ENCODE measurements around the gene HIC1. TPM values are rescaled to one million over a fixed set of nuclear protein-coding genes. Genes with fewer than 3 reads are reported as not detected.

The HIC1 gene
- total and polyA plus RNA-seq, 9 donors, result 3.9 to 108 (median 60.8) TPM

GRCh38 chr17:2082003-2082781 is 27.3 kb downstream of the HIC1 start:
- intact Hi-C loops (cut with DNase I), result no loop called here
- no peaks in the 10 kb centered on the region for H3K9me3 ChIP-seq
- no peak for TF ChIP-seq POLR2A (IDR thresholded peaks at IDR 0.05)
- TF ChIP-seq EP300 (IDR thresholded peaks at IDR 0.05), result no peak
- TF ChIP-seq, protein P1, sequence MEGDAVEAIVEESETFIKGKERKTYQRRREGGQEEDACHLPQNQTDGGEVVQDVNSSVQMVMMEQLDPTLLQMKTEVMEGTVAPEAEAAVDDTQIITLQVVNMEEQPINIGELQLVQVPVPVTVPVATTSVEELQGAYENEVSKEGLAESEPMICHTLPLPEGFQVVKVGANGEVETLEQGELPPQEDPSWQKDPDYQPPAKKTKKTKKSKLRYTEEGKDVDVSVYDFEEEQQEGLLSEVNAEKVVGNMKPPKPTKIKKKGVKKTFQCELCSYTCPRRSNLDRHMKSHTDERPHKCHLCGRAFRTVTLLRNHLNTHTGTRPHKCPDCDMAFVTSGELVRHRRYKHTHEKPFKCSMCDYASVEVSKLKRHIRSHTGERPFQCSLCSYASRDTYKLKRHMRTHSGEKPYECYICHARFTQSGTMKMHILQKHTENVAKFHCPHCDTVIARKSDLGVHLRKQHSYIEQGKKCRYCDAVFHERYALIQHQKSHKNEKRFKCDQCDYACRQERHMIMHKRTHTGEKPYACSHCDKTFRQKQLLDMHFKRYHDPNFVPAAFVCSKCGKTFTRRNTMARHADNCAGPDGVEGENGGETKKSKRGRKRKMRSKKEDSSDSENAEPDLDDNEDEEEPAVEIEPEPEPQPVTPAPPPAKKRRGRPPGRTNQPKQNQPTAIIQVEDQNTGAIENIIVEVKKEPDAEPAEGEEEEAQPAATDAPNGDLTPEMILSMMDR (IDR thresholded peaks at IDR 0.05), result no peak
- H3K27ac ChIP-seq, result peak overlapping the region; percentile 42 to 62
- no peaks in the 10 kb centered on the region for H3K36me3 ChIP-seq
- WGBS, 3 donors, result 66 to 78% (median 68%) methylated on average over 9 of the region's 9 CpGs
- peaks cover 21% of the 10 kb centered on the region for H3K4me1 ChIP-seq (ENCODE audit: insufficient read depth)
- H3K27me3 ChIP-seq, result no peaks in the 10 kb centered on the region
- no peak overlapping the region for H3K4me3 ChIP-seq
- DNase-seq, result no peak

DNA sequence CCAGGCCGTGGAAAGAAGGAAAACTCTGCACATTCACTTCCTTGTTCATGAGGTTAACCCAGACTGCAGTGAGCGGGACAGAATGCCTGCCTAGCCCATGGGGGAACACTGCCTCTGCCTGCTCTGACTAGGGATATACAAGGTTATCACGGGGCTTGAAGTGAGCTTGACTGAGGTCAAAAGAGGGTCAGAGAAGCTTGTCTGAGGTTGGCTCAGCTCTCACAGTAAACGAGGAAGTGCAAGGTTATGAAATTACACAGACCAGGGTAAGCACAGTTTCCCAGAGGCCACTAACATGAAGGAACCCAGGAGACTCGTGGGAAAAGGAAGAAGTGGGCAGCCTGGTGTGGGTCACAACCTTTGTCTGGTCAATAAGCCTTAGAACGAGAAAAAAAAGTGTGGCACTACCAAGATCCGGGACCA is 28.7 kb downstream of the HIC1 start:
- peaks cover 23% of the 10 kb centered on the region for H3K4me1 ChIP-seq (ENCODE audit: insufficient read depth)

GRCh38 chr17:2084036-2084765 is 29.3 kb downstream of the HIC1 start:
- Histone ChIP-seq H3K36me3 (no peaks in the 10 kb centered on the region), H3K4me3 (no peak overlapping the region), H3K27me3 (no peaks in the 10 kb centered on the region), H3K27ac (peak overlapping the region; percentile 47 to 62), H3K4me1 (ENCODE audit: insufficient read depth) (peaks cover 26% of the 10 kb centered on the region), H3K9me3 (no peaks in the 10 kb centered on the region)
- intact Hi-C loops (cut with DNase I), result no loop called here
- DNase-seq, result peak in 1 of 5 donors; percentile 52
- 51 to 65% (median 59%) methylated on average over 8 of the region's 8 CpGs for WGBS, 3 donors
- TF ChIP-seq EP300 (IDR thresholded peaks at IDR 0.05) (no peak), POLR2A (IDR thresholded peaks at IDR 0.05) (no peak)
- TF ChIP-seq, protein P1 (IDR thresholded peaks at IDR 0.05), result no peak

More for the DNA sequence above, 28.7 kb downstream of the HIC1 start:
- Histone ChIP-seq H3K27me3 (no peaks in the 10 kb centered on the region), H3K36me3 (no peaks in the 10 kb centered on the region), H3K4me3 (no peak overlapping the region), H3K27ac (peak overlapping the region; percentile 47 to 62), H3K9me3 (no peaks in the 10 kb centered on the region)
- 35 to 47% (median 39%) methylated on average over 7 of the region's 7 CpGs for WGBS, 3 donors
- TF ChIP-seq, protein P1 (IDR thresholded peaks at IDR 0.05), result no peak
- no peak for TF ChIP-seq POLR2A (IDR thresholded peaks at IDR 0.05)
- intact Hi-C loops (cut with DNase I), result no loop called here
- DNase-seq, result peak in 1 of 5 donors; percentile 43

GRCh38 chr17:2084766-2085647 is 30.1 kb downstream of the HIC1 start:
- H3K9me3 ChIP-seq, result no peaks in the 10 kb centered on the region
- peaks cover 27% of the 10 kb centered on the region for H3K4me1 ChIP-seq (ENCODE audit: insufficient read depth)
- intact Hi-C loops (cut with DNase I), result no loop called here
- peak; percentile 79 to 89 (median 81) for DNase-seq
- peak overlapping the region; percentile 4 to 62 for H3K27ac ChIP-seq
- WGBS, 3 donors, result 13 to 21% (median 15%) methylated on average over 13 of the region's 13 CpGs
- TF ChIP-seq, protein P1 (IDR thresholded peaks at IDR 0.05), result no peak
- TF ChIP-seq POLR2A (IDR thresholded peaks at IDR 0.05), result no peak
- no peak for TF ChIP-seq EP300 (IDR thresholded peaks at IDR 0.05)
- no peak overlapping the region for H3K4me3 ChIP-seq
- H3K27me3 ChIP-seq, result no peaks in the 10 kb centered on the region
- H3K36me3 ChIP-seq, result no peaks in the 10 kb centered on the region
